ENCODE results near the gene GTPBP6.
"Not testable (repeated sequence)": the region's sequence is repeated elsewhere in the genome, so short reads cannot be mapped to it uniquely, and the experiment has no call there.

GTPBP6 gene

GRCh38 chrX:292900-293897, 25.4 kb downstream of the GTPBP6 start:
- no peak for DNase-seq (ENCODE audit: low read depth in 4 of 4, low spot score in 1 of 4)

GRCh38 chrX:291411-291901, 27.1 kb downstream of the GTPBP6 start:
- DNase-seq (ENCODE audit: low read depth in 4 of 4, low spot score in 1 of 4) = no peak

GRCh38 chrX:290476-291166, 28.0 kb downstream of the GTPBP6 start:
- no peak for DNase-seq (ENCODE audit: low read depth in 4 of 4, low spot score in 1 of 4)

GRCh38 chrX:288561-288991, 30.0 kb downstream of the GTPBP6 start:
- no peak for DNase-seq (ENCODE audit: low read depth in 4 of 4, low spot score in 1 of 4)

GRCh38 chrX:287670-288069, 30.9 kb downstream of the GTPBP6 start:
- no peak for DNase-seq (ENCODE audit: low read depth in 4 of 4, low spot score in 1 of 4)

GRCh38 chrX:285076-285677, 33.4 kb downstream of the GTPBP6 start:
- no peak for DNase-seq (ENCODE audit: low read depth in 4 of 4, low spot score in 1 of 4)

- peak; percentile 76 to 89 (median 84) for DNase-seq (ENCODE audit: low read depth in 4 of 4, low spot score in 1 of 4)
Observed at GRCh38 chrX:283115-283845, 35.3 kb downstream of the GTPBP6 start.

GRCh38 chrX:282000-282681, 36.5 kb downstream of the GTPBP6 start:
- not testable (repeated sequence) for DNase-seq (ENCODE audit: low read depth in 4 of 4, low spot score in 1 of 4)

GRCh38 chrX:281166-281999, 37.2 kb downstream of the GTPBP6 start, which contains the start of gene PLCXD1:
TSS of gene PLCXD1 (plus strand) at chrX:281381. CDS start at chrX:284188, 2,807 bp downstream.
- peak in 1 of 4 experiments; percentile 23 for DNase-seq (ENCODE audit: low read depth in 4 of 4, low spot score in 1 of 4)

GRCh38 chrX:280722-281121, 37.9 kb downstream of the GTPBP6 start:
- DNase-seq (ENCODE audit: low read depth in 4 of 4, low spot score in 1 of 4) = not testable (repeated sequence)

GRCh38 chrX:279757-280604, 38.6 kb downstream of the GTPBP6 start:
- not testable (repeated sequence) for DNase-seq (ENCODE audit: low read depth in 4 of 4, low spot score in 1 of 4)

GRCh38 chrX:276581-277201, 41.9 kb downstream of the GTPBP6 start:
- DNase-seq (ENCODE audit: low read depth in 4 of 4, low spot score in 1 of 4) = no peak

- DNase-seq (ENCODE audit: low read depth in 4 of 4, low spot score in 1 of 4) = peak in 1 of 4 experiments; percentile 42
Observed at GRCh38 chrX:275967-276580, 42.5 kb downstream of the GTPBP6 start.

GRCh38 chrX:275476-275966, 43.1 kb downstream of the GTPBP6 start:
- DNase-seq (ENCODE audit: low read depth in 4 of 4, low spot score in 1 of 4) = no peak

- no peak for DNase-seq (ENCODE audit: low read depth in 4 of 4, low spot score in 1 of 4)
Observed at GRCh38 chrX:274904-275475, 43.6 kb downstream of the GTPBP6 start.

GRCh38 chrX:270848-271367, 47.7 kb downstream of the GTPBP6 start:
- DNase-seq (ENCODE audit: low read depth in 4 of 4, low spot score in 1 of 4) = no peak

Measured in stimulated activated CD4-positive, alpha-beta T cell treated with anti-CD3 and anti-CD28 coated beads, Interleukin-1b, Interleukin-23, amount 100 ng/mL, for 24 hours (primary cell).